ENCODE measurements around the gene LSMEM2. TPM values are rescaled to one million over a fixed set of nuclear protein-coding genes. Genes with fewer than 3 reads are reported as not detected.
A peak's percentile ranks its signal among the peaks of the same experiment; 100 is the strongest.

LSMEM2 gene
- total and polyA plus RNA-seq, 9 of the 15 experiments (the other 6 are each of a cell fraction or from before 2014, with no cell fraction given) = not detected

DNA sequence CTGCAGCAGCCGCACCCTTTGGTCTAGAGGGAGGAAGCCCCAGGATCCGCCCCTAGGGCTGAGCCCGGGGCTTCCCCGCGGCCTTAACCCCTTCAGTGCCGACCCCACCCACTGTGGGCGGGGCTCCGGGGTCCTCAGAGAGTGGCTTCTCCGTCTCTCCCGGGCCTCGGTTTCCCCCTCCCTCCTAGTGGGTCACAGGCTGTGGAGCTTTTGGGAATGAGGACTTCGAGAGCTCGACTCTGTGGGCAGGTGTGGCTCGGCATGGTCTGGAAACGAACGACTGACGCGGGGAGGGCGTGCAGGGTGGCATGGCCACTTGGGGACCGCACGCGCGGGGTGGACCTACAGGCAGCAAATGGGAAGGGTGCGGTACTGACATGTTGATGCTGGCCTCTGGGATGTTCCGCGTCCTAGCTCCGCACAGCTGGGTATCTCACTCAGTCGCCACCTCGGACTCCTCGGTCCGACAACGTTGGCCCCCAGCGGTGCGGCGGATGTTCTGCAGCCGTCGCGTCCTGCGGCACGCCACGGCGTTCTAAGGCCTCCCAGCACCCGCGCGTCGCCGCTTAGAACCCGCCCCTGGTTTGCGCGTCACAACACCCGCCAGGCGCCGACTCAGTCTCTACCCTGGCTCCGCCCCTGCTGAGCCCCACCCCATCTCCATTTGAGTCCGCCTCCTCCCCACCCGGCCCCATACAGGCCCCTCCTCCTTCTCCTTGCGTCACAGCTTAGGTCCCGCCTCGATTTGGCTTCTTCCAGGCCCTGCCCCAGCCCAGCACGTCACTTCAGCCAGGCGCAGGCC, 20.1 kb downstream of the LSMEM2 start, which contains the start of the genes HYAL3 and NAA80 (continued):
- peak; percentile 39; the same call in 1 of the 2 replicates for TF ChIP-seq KLF1 (tag; IDR thresholded peaks at IDR 0.05)
- TF ChIP-seq POLR2A (conservative IDR thresholded peaks at IDR 0.05) = peak; percentile 76
- TF ChIP-seq MEIS2 (IDR thresholded peaks at IDR 0.05; ENCODE audit: partially characterized antibody) = no peak
- no peak for TF ChIP-seq ZNF175 (CRISPR knock-in tag; IDR thresholded peaks at IDR 0.05; ENCODE audit: low read depth)
- no peak for TF ChIP-seq RAD51 (IDR thresholded peaks at IDR 0.05; ENCODE audit: borderline replicate concordance, low read depth)
- TF ChIP-seq, protein P1, sequence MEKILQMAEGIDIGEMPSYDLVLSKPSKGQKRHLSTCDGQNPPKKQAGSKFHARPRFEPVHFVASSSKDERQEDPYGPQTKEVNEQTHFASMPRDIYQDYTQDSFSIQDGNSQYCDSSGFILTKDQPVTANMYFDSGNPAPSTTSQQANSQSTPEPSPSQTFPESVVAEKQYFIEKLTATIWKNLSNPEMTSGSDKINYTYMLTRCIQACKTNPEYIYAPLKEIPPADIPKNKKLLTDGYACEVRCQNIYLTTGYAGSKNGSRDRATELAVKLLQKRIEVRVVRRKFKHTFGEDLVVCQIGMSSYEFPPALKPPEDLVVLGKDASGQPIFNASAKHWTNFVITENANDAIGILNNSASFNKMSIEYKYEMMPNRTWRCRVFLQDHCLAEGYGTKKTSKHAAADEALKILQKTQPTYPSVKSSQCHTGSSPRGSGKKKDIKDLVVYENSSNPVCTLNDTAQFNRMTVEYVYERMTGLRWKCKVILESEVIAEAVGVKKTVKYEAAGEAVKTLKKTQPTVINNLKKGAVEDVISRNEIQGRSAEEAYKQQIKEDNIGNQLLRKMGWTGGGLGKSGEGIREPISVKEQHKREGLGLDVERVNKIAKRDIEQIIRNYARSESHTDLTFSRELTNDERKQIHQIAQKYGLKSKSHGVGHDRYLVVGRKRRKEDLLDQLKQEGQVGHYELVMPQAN (IDR thresholded peaks at IDR 0.05; ENCODE audit: borderline replicate concordance) = peak; percentile 88; the same call in 1 of the 2 replicates
- TF ChIP-seq TOE1 (IDR thresholded peaks at IDR 0.05; ENCODE audit: borderline replicate concordance) = 0 out of 2 replicates have a peak, but pooled peaks have one; percentile 40
- no peak for TF ChIP-seq TOE1 (CRISPR knock-in tag; IDR thresholded peaks at IDR 0.05; ENCODE audit: borderline replicate concordance, low read depth)
- no peak for TF ChIP-seq KLF10 (CRISPR knock-in tag; IDR thresholded peaks at IDR 0.05)
- TF ChIP-seq RBM25 (IDR thresholded peaks at IDR 0.05; ENCODE audit: low read depth, low read length, severe bottlenecking) = no peak
- TF ChIP-seq SMAD4 (CRISPR knock-in tag; conservative IDR thresholded peaks at IDR 0.05) = peak; percentile 80; the same call in 1 of the 2 replicates
- TF ChIP-seq, protein P2, sequence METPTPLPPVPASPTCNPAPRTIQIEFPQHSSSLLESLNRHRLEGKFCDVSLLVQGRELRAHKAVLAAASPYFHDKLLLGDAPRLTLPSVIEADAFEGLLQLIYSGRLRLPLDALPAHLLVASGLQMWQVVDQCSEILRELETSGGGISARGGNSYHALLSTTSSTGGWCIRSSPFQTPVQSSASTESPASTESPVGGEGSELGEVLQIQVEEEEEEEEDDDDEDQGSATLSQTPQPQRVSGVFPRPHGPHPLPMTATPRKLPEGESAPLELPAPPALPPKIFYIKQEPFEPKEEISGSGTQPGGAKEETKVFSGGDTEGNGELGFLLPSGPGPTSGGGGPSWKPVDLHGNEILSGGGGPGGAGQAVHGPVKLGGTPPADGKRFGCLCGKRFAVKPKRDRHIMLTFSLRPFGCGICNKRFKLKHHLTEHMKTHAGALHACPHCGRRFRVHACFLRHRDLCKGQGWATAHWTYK (CRISPR knock-in tag; IDR thresholded peaks at IDR 0.05) = peak; percentile 62
- peak in 1 of 2 experiments; percentile 39; a peak in 1 of 4 replicates for TF ChIP-seq FOXA3 (CRISPR knock-in tag; conservative IDR thresholded peaks at IDR 0.05 in 1 of 2, IDR thresholded peaks at IDR 0.05 in 1 of 2)
- no peak for TF ChIP-seq CBX1 (IDR thresholded peaks at IDR 0.05; ENCODE audit: low read depth)
- TF ChIP-seq LEF1 (IDR thresholded peaks at IDR 0.05) = peak; percentile 24; the same call in 1 of the 2 replicates
- peak; percentile 88 for TF ChIP-seq POLR2G (IDR thresholded peaks at IDR 0.05; ENCODE audit: low read depth, low read length)
- no peak for TF ChIP-seq WHSC1 (IDR thresholded peaks at IDR 0.05; ENCODE audit: low read length)
- no peak for TF ChIP-seq HDAC3 (IDR thresholded peaks at IDR 0.05; ENCODE audit: borderline replicate concordance, partially characterized antibody)
- TF ChIP-seq RB1 (IDR thresholded peaks at IDR 0.05; ENCODE audit: low read depth) = peak; percentile 19; the same call in 1 of the 2 replicates
- peak; percentile 60; the same call in 1 of the 2 replicates for TF ChIP-seq BHLHE40 (IDR thresholded peaks at IDR 0.05; ENCODE audit: low read length)
- no peak for TF ChIP-seq SFPQ (IDR thresholded peaks at IDR 0.05; ENCODE audit: low read depth, low read length)
- TF ChIP-seq KLF13 (tag; IDR thresholded peaks at IDR 0.05; ENCODE audit: borderline replicate concordance, low read depth) = peak; percentile 71; the same call in 1 of the 2 replicates
- TF ChIP-seq ZNF217 (CRISPR knock-in tag; IDR thresholded peaks at IDR 0.05) = no peak
